GM12872 (cell line): ENCODE results near the gene CETP.

Experiments
- TF ChIP-seq, protein P1 (sequence below): IDR thresholded peaks from 3 replicates; pipeline ENCODE4 v1.5.1; 2011; ENCODE audit warnings: low read depth, mild to moderate bottlenecking, low read length, moderate library complexity; ENCODE audit not compliant: insufficient read depth

CETP gene

GRCh38 chr16:57009643-57010170 lies 48.0 kb downstream of the CETP start:
- TF ChIP-seq, protein P1, sequence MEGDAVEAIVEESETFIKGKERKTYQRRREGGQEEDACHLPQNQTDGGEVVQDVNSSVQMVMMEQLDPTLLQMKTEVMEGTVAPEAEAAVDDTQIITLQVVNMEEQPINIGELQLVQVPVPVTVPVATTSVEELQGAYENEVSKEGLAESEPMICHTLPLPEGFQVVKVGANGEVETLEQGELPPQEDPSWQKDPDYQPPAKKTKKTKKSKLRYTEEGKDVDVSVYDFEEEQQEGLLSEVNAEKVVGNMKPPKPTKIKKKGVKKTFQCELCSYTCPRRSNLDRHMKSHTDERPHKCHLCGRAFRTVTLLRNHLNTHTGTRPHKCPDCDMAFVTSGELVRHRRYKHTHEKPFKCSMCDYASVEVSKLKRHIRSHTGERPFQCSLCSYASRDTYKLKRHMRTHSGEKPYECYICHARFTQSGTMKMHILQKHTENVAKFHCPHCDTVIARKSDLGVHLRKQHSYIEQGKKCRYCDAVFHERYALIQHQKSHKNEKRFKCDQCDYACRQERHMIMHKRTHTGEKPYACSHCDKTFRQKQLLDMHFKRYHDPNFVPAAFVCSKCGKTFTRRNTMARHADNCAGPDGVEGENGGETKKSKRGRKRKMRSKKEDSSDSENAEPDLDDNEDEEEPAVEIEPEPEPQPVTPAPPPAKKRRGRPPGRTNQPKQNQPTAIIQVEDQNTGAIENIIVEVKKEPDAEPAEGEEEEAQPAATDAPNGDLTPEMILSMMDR, result no peak

DNA sequence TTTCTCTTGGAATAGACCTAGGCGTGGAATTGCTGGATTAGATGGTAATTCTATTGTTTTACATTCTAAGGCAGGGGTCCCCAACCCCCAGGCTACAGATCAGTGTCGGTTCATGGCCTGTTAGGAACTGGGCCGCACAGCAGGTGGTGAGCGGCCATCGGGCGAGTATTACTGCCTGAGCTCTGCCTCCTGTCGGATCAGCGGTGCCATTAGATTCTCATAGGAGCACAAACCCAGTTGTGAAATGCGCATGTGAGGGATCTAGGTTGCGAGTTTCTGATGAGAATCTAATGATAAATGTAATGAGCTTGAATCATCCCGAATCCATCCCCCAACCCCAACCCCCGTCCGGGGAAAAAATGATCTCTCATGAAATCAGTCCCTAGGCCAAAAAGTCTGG lies 50.6 kb downstream of the CETP start:
- TF ChIP-seq, protein P1, result no peak

GRCh38 chr16:57013229-57013628 lies 51.5 kb downstream of the CETP start:
- TF ChIP-seq, protein P1, result no peak

GRCh38 chr16:57013902-57014301 lies 52.2 kb downstream of the CETP start:
- TF ChIP-seq, protein P1, result no peak

DNA sequence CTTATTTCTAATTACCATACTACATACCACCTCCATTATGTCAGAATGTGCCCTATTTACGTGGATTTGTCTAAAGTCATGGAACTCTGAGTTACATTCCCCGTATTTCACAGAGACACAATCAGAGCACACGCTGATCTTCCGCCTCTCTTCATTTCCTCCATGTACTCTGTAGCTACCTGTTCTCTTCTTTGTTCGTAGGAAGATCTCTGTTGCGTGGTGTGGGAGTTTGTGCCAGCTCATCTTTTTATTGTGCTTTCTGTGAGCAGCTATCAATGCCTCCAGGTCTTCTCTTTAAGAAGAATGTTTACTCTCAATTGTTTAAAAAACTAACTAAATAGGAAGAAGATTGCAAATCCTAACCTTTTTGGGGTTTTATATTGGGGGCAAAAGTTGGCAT lies 54.6 kb downstream of the CETP start:
- TF ChIP-seq, protein P1, result no peak

- TF ChIP-seq, protein P1, result no peak
These were observed 55.1 kb downstream of the CETP start for GRCh38 chr16:57016831-57017230.

- TF ChIP-seq, protein P1, result no peak
These were observed 55.5 kb downstream of the CETP start for GRCh38 chr16:57017251-57017650.
